Measurements from ENCODE around the gene ZNF521.

ZNF521 gene

GRCh38 chr18:25177631-25178030, 174.3 kb downstream of the ZNF521 start:
- Histone ChIP-seq H3K4me3 (ENCODE audit: low read depth, low read length) (no peak overlapping the region), H3K27me3 (ENCODE audit: insufficient read depth, low read depth, severe bottlenecking) (peaks cover 4% of the 10 kb centered on the region), H3K36me3 (no peaks in the 10 kb centered on the region), H3K27ac (no peak overlapping the region), H3K9me3 (ENCODE audit: severe bottlenecking) (no peaks in the 10 kb centered on the region)
- DNase-seq: no peak
- TF ChIP-seq CTCF (IDR thresholded peaks at IDR 0.05; ENCODE audit: low read depth, low read length): no peak

GRCh38 chr18:25176518-25177042, 175.4 kb downstream of the ZNF521 start:
- TF ChIP-seq CTCF (IDR thresholded peaks at IDR 0.05; ENCODE audit: low read depth, low read length): no peak
- no peak for DNase-seq
- Histone ChIP-seq H3K9me3 (ENCODE audit: severe bottlenecking) (no peaks in the 10 kb centered on the region), H3K36me3 (no peaks in the 10 kb centered on the region), H3K27ac (no peak overlapping the region), H3K27me3 (ENCODE audit: insufficient read depth, low read depth, severe bottlenecking) (peaks cover 3% of the 10 kb centered on the region), H3K4me3 (ENCODE audit: low read depth, low read length) (no peak overlapping the region)

DNA sequence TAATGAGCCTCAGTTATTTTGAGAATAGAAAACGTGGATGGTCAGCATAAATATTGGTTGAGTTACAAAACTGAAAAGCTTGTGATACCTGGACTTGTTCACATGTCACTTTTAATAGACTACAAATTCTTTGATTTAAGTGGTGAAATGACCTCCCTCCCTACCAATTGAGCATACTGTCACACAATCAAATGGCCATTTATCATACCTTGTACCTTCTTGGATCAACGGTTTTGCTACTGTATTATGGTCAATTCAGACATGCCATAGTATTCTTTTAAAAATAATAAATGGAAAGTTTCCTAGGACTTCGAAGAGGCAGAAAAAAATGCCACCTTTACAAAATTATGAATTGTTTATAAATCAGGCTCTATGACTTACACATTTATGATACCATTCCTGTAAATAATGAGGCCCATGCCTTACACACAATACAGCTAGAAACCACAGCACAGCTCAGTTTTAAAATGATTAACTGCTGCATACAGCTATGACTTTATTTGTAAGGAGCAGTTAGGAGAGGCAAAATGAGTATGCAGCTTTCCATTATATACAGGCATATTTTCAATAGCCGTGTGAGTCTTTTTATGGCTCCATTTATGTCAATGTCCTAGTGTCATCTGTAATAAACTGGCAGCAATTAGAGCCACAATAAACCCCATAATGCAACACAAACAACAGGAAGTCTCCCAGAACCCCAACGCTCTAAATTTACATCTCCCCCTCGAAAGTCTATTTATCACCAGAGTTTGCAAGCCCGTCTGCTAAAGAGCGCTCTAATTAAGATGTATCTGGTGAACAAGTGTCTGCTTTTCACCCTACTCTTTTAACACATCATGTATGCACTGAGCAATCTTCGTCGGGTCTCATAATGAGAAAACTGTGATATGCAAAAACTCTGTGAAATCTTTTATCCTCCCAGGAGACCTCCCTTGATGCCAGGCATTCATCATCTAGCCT, 176.1 kb downstream of the ZNF521 start:
- Histone ChIP-seq H3K27me3 (ENCODE audit: insufficient read depth, low read depth, severe bottlenecking) (peaks cover 3% of the 10 kb centered on the region), H3K4me3 (ENCODE audit: low read depth, low read length) (no peak overlapping the region), H3K9me3 (ENCODE audit: severe bottlenecking) (no peaks in the 10 kb centered on the region), H3K36me3 (no peaks in the 10 kb centered on the region), H3K27ac (no peak overlapping the region)
- DNase-seq: no peak
- no peak for TF ChIP-seq CTCF (IDR thresholded peaks at IDR 0.05; ENCODE audit: low read depth, low read length)

DNA sequence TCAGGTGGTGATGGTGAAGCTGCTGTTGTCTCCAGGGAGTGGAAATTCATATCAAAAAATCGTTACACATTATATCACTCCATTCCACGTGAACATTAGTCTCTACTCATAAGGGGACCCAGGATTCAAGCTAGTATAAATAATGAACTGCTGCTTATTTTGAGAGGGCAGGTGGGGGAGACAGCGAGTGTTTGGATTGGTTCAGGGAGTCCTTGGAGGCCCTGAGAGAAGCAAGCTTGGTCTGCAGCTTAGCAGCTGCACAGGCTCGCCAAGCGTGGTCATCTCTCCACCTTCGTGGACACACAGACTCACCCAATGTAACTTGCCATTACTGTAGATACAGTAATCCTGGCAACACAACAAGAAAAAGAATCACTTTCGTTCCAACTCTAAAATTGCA, 177.6 kb downstream of the ZNF521 start:
- no peaks in the 10 kb centered on the region for H3K36me3 ChIP-seq
- no peaks in the 10 kb centered on the region for H3K9me3 ChIP-seq (ENCODE audit: severe bottlenecking)
- H3K27me3 ChIP-seq (ENCODE audit: insufficient read depth, low read depth, severe bottlenecking): peaks cover 3% of the 10 kb centered on the region
- no peak overlapping the region for H3K27ac ChIP-seq
- no peak for TF ChIP-seq CTCF (IDR thresholded peaks at IDR 0.05; ENCODE audit: low read depth, low read length)
- DNase-seq: no peak
- H3K4me3 ChIP-seq (ENCODE audit: low read depth, low read length): no peak overlapping the region

DNA sequence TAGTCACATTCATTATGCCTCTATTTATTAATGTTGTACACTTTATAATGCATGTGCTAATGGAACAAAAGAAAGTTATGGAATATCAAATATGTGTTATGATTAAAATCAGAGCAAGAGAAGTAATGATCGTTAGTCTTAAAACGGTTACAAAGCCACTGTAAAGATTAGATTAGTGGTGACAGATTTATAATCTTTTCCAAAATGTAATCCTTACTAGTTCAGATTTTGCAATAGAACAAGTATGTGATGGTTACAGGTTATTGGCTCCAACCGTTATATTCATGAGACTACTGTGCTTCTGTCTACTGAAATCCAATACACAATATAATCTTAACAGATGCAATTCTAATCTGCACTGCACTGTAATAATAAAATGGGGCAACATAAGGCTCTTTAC, 180.6 kb downstream of the ZNF521 start:
- Histone ChIP-seq H3K27ac (no peak overlapping the region), H3K27me3 (ENCODE audit: insufficient read depth, low read depth, severe bottlenecking) (peaks cover 3% of the 10 kb centered on the region), H3K9me3 (ENCODE audit: severe bottlenecking) (no peaks in the 10 kb centered on the region), H3K36me3 (no peaks in the 10 kb centered on the region), H3K4me3 (ENCODE audit: low read depth, low read length) (no peak overlapping the region)
- no peak for TF ChIP-seq CTCF (IDR thresholded peaks at IDR 0.05; ENCODE audit: low read depth, low read length)
- DNase-seq: no peak
